T-helper 22 cell (primary cell): ENCODE data around the gene CDON.
"Not testable (repeated sequence)": the region's sequence is repeated elsewhere in the genome, so short reads cannot be mapped to it uniquely, and the experiment has no call there.

Source experiments
- DNase-seq: peaks from one replicate; pipeline ENCODE4 v3.0.0-alpha.2; 2020; ENCODE audit warnings: low read depth

The CDON gene

DNA sequence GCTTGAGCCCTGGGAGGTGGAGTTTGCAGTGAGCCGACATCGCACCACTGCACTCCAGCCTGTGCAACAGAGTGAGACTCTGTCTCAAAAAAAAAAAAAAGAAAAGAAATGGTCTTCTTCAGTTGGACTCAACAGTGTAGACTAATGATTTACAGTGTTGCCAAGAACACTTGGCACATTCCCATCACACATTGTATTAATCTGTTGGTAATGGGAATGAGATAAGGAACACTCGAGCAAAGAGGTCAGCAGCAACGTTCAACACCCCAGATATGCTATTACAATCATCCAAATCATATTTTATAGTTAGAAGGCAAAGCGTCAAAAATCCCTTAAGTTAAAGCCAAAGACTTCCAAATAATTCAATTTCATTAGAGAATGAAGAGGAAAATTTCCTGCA lies 14.5 kb downstream of the CDON start:
- no peak for DNase-seq

DNA sequence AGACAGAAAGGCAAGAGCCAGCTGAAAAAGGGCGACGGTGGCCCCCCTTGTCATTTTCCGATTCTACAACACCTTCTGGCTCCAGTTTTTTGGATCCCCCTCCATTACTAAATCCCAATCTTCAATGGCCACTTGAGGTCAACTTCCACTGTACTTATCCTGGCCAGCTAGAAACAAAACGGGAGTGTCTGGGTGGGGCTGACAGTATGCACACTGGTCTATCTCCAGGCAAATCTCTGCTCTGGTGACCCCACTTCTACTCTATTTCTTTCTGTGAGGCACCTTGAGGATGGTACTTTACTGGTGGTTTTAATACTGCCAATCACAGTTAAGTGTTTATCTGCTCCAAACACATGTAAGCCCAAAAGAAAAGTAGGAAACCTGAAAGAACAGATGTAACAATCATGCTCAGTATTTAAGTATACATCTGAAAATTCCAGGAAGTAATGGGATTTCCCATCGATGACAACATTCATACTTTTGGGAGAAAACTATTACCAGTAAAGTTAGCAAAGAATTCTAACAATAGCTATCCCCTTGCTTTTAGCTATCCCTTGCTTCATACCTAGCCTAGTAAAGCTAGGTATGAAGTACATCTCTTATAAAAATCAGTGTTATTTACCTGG lies 16.0 kb downstream of the CDON start:
- no peak for DNase-seq

DNA sequence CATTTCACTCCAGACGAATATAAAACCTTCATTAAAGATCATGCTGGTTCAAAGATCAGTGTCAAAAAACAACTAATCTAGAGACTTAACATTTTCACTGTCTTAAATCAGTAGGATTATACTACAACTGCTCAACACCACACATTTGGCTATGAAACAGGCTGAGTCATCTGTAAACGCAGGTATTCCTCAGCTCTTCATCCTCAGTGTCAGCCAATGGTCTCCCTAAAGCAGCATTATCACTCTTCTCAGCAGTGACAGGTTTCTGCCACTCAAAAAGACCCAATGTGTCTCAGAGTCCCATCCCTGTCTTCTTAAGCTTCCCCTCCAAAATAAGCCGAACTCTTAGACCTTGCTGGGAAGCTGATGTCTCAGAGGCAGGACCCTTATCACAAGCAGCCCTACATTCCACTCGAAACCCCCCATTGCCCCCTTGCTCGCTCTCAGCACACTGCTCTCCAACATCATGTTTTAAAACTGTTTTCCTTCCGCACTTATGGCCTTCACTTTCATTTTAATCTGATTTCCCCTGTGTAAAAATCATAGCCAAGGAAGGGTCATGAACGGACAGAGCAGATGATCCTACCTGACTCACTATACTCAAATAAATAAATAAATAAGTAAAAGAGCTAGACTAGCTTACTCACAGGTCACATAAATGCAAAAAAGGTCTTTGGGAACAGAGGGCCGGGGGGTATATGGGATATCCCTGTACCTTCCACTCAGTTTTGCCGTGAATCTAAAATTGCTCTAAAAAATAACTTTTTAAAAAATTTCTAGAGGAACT lies 23.0 kb downstream of the CDON start:
- DNase-seq = no peak

DNA sequence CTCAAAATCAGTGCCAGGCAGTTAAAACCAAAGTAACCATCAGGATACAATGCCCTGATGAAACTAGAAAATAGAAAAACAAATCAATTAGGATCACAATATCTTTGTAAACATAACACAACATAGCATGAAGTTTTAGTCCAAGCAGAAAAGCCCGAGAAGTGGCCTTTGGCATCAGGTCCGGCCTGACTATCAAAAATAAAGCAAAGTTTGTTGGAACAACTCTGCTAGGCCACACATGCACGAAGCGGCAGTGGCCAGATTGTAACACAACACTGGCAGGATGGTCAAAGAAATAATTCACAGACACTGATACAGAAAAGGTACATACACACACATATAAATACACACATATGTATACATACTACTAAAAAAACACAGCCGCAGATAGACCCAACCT lies 26.9 kb downstream of the CDON start:
- DNase-seq = no peak

- DNase-seq = no peak
Measured at GRCh38 chr11:126034933-126035425, 27.7 kb downstream of the CDON start.

DNA sequence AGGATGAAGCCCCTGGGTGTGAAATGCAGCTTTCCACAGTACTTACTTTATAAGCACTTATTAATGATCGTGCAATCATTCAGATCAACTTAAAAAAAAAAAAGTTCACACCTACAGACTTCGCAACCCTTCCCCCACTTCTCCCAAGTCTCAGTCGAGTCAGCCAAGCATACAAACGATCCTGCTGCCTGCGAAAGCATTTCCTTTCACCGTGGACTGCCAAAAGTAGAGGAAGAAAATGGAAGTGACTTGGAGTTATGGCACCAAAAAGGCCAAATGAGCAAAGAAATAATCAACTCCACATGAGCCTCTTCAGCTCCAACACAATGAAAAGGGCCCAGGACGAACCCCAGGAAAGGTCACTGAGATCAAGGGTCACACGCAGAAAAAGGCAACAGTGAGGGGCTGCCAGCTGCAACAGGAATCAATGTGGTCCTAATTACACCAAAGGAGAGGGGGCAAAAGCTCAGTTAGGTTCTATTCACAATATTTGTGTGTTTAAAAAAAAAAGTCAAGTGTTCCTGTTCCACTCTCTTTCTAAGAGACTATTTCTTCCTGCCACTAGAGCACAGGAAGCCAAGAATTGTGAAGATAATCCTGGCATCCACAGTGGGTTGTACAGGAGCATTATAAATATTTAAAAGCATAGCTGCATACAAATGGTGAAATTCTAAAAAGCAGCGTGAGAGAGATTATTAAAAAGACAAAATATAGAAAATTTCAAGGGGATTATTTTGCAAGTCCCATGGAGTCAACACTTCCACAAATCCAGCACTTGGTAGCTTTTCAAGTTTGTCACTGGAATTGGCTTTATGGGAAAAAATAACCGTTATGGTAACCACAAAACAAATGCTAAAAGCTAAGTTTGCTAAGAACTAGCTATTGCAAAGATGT lies 28.4 kb downstream of the CDON start:
- DNase-seq = no peak

GRCh38 chr11:126032375-126032774 lies 30.3 kb downstream of the CDON start:
- no peak for DNase-seq

DNA sequence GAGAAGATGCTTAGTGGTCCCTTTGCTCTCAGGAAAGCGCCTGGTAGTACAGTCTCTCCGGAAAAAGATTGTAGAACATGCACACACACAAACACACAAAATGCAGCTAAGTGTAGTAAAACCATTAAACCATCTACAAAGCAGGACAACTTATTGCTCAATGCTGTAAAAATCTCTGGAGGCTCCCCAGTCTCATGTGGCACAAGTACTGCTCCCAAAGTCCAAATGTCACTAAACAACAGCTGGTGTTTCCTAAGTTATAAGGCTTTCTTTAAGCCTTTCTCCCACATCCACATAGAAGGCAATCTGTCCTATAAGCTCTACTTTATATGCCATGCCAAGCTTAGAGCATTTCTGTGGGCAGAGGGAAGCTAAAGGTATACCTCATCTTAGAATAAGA lies 32.9 kb downstream of the CDON start:
- no peak for DNase-seq

- no peak for DNase-seq
Measured at GRCh38 chr11:126029237-126029636, 33.4 kb downstream of the CDON start.

- DNase-seq = not testable (repeated sequence)
Measured at GRCh38 chr11:126028534-126028933, 34.1 kb downstream of the CDON start.

DNA sequence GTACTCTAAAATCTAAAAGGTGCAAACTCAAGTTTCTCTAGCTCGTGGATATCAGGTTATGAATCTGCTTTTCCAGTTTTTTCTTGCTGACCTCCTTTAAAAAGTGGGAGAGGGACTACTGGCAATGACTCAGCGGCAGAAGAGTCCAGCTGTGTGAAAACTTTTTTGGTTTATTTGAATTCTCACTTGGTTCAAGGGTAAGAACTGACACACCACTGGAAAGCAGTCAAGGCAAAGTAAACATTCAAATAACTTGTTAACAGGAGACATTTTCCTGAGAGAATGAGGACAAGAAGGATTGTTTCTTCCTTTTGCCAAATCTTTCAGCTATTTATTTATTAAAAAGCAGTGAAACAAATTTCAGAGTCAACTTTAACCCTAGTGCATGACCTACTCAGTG lies 36.1 kb downstream of the CDON start:
- DNase-seq = no peak

DNA sequence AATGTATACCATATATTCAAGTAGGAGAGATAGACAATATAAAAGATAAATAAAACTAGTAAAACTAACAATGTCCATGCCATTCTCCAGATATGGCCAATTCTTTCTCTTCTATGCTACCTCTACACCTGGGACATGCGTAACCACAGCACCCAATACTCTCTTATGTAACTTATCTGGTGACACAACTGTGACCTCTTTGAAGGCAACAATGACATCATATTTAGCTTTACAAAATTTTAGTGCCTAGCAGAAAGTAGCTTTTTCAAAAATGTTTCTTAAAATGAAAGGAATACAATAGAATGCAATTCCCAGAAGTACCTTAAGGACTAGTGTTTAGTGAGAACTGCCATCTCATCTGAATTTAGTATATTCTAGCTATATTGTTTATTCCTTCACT lies 36.8 kb downstream of the CDON start:
- no peak for DNase-seq

DNA sequence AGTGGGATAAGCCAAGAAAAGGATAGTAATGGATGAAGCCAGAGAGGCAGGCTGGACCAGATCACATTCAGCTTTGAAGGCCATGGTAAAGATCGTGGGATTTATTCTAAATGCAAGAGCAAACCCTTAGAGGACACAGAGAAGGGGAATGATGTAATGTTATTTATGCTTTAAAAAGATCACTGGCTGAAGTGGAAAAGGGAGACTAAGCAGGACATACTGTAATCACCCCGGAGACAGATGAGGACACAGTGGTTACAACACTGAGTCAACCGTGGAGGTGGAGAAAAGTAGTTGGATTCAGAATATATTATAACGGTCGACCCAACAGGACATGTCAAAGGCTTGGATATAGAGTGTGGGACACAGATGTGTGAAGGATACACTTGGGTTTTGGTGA lies 38.5 kb downstream of the CDON start:
- DNase-seq = no peak

GRCh38 chr11:126012852-126013251 lies 49.8 kb downstream of the CDON start:
- DNase-seq = no peak

GRCh38 chr11:126011754-126012153 lies 50.9 kb downstream of the CDON start:
- DNase-seq = no peak

DNA sequence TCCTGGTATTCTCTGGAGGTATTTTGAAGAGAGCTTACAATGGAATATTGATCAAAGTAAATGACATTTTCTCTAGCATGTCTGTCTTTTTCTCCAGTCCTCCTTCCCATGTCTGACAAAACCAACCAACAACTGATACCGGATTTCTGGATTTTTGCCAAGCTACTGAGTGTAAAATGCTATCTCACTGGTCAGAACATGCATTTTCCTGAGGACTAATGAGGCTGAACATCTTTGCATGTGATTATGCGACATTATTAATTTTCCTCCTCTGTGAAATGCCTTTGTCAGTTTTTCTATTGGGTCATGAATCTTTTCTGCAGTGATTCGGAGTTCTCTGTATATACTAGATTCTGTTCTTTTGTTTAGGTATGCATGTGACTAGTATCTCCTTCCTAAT lies 51.4 kb downstream of the CDON start:
- DNase-seq = no peak

DNA sequence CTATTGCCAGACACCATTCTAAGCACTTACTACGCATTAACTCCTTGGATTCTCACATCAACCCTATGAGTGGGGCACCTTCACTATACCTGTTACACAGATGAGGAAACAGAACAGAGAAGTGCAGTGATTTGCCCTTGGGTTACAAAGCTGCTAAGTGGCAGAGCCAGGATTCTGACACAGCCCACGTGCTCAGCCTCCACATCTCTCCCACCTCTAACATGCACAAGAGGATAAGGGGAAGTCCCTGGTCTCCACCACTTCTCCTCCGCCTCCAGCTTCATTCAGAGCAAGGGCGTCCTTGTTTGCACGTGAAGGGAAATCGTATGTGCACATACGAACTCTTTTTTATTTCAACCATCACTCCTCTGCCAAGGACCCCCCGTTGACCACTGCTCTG lies 53.7 kb downstream of the CDON start:
- no peak for DNase-seq

- DNase-seq = no peak
Measured at GRCh38 chr11:126007238-126007637, 55.4 kb downstream of the CDON start.

GRCh38 chr11:126006068-126006467 lies 56.6 kb downstream of the CDON start:
- no peak for DNase-seq

DNA sequence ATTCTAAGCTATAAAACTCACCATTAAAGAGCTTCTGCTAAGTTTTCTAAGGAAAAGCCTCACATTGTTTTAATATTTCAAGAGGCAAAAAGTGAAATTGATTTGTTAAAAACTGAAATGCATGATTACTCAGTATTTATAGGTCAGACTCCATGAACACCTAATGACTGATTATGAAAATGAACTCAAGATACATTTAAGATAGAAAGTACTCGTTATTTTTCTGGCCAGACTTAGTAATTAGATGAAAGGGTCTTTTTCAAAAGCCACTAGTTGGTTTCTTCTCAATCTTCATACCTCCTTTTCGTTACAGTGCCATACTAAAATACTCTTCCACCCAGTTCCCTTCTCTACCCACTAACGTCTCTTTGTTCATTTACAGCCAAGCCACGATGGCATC lies 60.5 kb downstream of the CDON start:
- no peak for DNase-seq

DNA sequence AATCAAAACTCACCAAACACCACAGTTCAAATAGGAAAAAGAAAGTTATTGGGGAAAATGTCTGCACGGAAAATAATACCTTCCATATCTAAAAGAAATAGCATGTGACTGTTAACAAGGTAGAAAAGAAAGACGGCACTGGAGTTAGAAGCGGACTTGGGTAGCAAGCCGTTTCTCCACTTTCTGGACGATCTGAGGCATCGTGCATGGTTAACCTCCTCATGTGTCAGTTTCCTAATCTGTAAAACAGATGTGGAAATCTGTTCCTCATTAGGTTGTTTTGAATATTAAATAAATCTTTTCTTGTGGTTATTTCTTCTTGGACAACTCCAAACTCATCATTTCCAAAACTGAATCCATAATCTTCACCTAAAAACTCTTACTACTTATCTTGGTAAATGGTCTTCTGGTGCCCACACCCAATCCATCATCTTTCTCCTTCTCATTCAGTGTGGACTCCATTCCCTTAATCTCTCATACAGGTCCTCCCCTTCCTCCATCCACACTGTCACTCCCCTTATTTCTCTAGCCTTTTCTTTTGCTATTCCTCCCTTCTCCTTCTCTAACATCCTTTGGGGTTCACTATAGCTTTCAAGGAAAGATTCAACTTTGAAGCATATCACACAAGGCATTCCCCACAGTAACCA lies 63.3 kb downstream of the CDON start:
- no peak for DNase-seq

GRCh38 chr11:125998267-125998666 lies 64.4 kb downstream of the CDON start:
- no peak for DNase-seq
